Endothelial cell of umbilical vein (primary cell): ENCODE data around the gene CDC42SE1. TPM values are rescaled to one million over a fixed set of nuclear protein-coding genes. Genes with fewer than 3 reads are reported as not detected.

ENCODE experiments used
- BruUV-seq: library from RNA; stranded (reverse); fragments of 400-500 nt; replicated peaks from 2 replicates; lab custom pipeline; 2021; lab: Mats Ljungman, UMichigan
- CTCF ChIA-PET: fragments of 300-600, 350-600 bp; sonication (Branson Sonifier 250); formaldehyde crosslinking; loops from one replicate; lab custom pipeline; 2021; ENCODE audit warnings: antibody characterized with exemption, inconsistent platforms; lab: Charles Lee
- POLR2A ChIA-PET: fragments of 300-600, 350-600 bp; sonication (Branson Sonifier 250); formaldehyde crosslinking; loops from one replicate; lab custom pipeline; 2021; ENCODE audit warnings: antibody characterized with exemption, inconsistent platforms; lab: Charles Lee
- DNase-seq: peaks from one replicate; pipeline ENCODE4 v3.0.0-alpha.2; 2011; ENCODE audit warnings: low read depth, low spot score
- FAIRE-seq: peaks from 2 replicates; lab custom pipeline; 2011; peaks lifted over from hg19 to GRCh38; lab: Jason Lieb, UNC
- H2AFZ ChIP-seq: 2 replicates; pipeline ENCODE4 v1.6.0; 2012; ENCODE audit warnings: low read depth, low read length, control low read depth, inconsistent platforms
- H3K27ac ChIP-seq: 2 replicates; pipeline ENCODE4 v1.5.1; 2011; ENCODE audit warnings: low read depth, mild to moderate bottlenecking, control low read depth, low read length, moderate library complexity; ENCODE audit not compliant: insufficient read depth
- H3K27me3 ChIP-seq, 2 experiments: 2 replicates each; pipeline versions ENCODE4 v1.6.0 to v1.6.1; 2011; ENCODE audit warnings: low read length in 2 of 2, mixed read lengths in 1 of 2; ENCODE audit not compliant: control insufficient read depth in 2 of 2, insufficient read depth in 2 of 2
- H3K36me3 ChIP-seq, 2 experiments: 2 replicates in 1 of 2; 3 replicates in 1 of 2; pipeline ENCODE4 v1.5.1; 2011; ENCODE audit warnings: low read length in 2 of 2, mild to moderate bottlenecking in 1 of 2, moderate library complexity in 1 of 2; ENCODE audit not compliant: control insufficient read depth in 2 of 2, insufficient read depth in 2 of 2; ENCODE audit errors: extremely low read depth in 1 of 2
- H3K4me1 ChIP-seq: 3 replicates; pipeline ENCODE4 v1.5.1; 2011; ENCODE audit warnings: mild to moderate bottlenecking, low read length; ENCODE audit not compliant: control insufficient read depth, insufficient read depth; ENCODE audit errors: extremely low read depth
- H3K4me2 ChIP-seq: 2 replicates; pipeline ENCODE4 v1.6.1; 2011; ENCODE audit warnings: low read length, control low read depth, mixed read lengths; ENCODE audit not compliant: insufficient read depth
- H3K4me3 ChIP-seq, 3 experiments: fragments of 200-600 bp in 1 of 3; sonication (generic), shearing (Covaris generic) in 1 of 3; replicated peaks in 1 of 3; 2 replicates each; pipeline ENCODE4 v1.5.1; 2011 to 2016; ENCODE audit warnings: control low read depth in 3 of 3, low read length in 3 of 3, mild to moderate bottlenecking in 2 of 3, inconsistent platforms in 1 of 3, low read depth in 1 of 3, moderate library complexity in 1 of 3; ENCODE audit not compliant: insufficient read depth in 1 of 3
- H3K79me2 ChIP-seq: 2 replicates; pipeline ENCODE4 v1.6.0; 2012; ENCODE audit warnings: low read length, inconsistent platforms; ENCODE audit not compliant: control insufficient read depth, insufficient read depth
- H3K9ac ChIP-seq: replicated peaks from 2 replicates; pipeline ENCODE3; 2011; ENCODE audit warnings: low read length, control low read depth; ENCODE audit not compliant: insufficient read depth; ENCODE audit errors: extremely low read depth
- H3K9me1 ChIP-seq: replicated peaks from 3 replicates; pipeline ENCODE4 v1.6.0; 2011; ENCODE audit warnings: mild to moderate bottlenecking, low read length; ENCODE audit not compliant: control insufficient read depth, insufficient read depth; ENCODE audit errors: extremely low read depth
- H3K9me3 ChIP-seq: replicated peaks from 2 replicates; pipeline ENCODE4 v1.5.1; 2012; ENCODE audit warnings: low read length, inconsistent platforms; ENCODE audit not compliant: control insufficient read depth, insufficient read depth
- H4K20me1 ChIP-seq: replicated peaks from 2 replicates; pipeline ENCODE3; 2011; ENCODE audit warnings: mild to moderate bottlenecking, low read length; ENCODE audit not compliant: control insufficient read depth, insufficient read depth; ENCODE audit errors: extremely low read depth
- FOS ChIP-seq: IDR thresholded peaks from 2 replicates; pipeline ENCODE4 v1.6.1; 2011; ENCODE audit warnings: mild to moderate bottlenecking, low read length, moderate library complexity, borderline replicate concordance; ENCODE audit not compliant: insufficient read depth
- GATA2 ChIP-seq: IDR thresholded peaks from 2 replicates; pipeline ENCODE4 v1.7.0; 2011; ENCODE audit warnings: low read depth, mild to moderate bottlenecking, moderate library complexity, mixed read lengths, low read length; ENCODE audit not compliant: insufficient read length, insufficient read depth
- JUN ChIP-seq: IDR thresholded peaks from 2 replicates; pipeline ENCODE4 v1.6.1; 2011; ENCODE audit warnings: borderline replicate concordance, low read depth; ENCODE audit not compliant: insufficient read length, insufficient read depth
- POLR2A ChIP-seq: IDR thresholded peaks from 2 replicates; pipeline ENCODE4 v1.6.1; 2012; ENCODE audit warnings: low read depth, mild to moderate bottlenecking, control low read depth, low read length
- POLR2AphosphoS5 ChIP-seq: IDR thresholded peaks from 2 replicates; pipeline ENCODE4 v1.6.1; 2012; ENCODE audit warnings: low read depth, mild to moderate bottlenecking, control low read depth, low read length, moderate library complexity; ENCODE audit not compliant: insufficient read depth
- dilution Hi-C: fragments of 300-500 bp; cut with MboI; formaldehyde crosslinking; loops from one replicate; pipeline ENCODE4 v1.15.0; 2019; ENCODE audit warnings: low sequenced_read_pairs; ENCODE audit not compliant: extremely low pct_ligation_motif_present
- intact Hi-C: fragments of 100-400 bp; cut with micrococcal nuclease; formaldehyde crosslinking; loops from one replicate; pipeline ENCODE4 v1.10.0; 2022
- polyA plus RNA-seq, 4 experiments: library from polyadenylated mRNA; depleted of rRNA in 3 of 4; stranded (reverse) in 3 of 4; unstranded in 1 of 4; fragments of >200 nt; gene quantifications; 2 replicates each; pipeline versions ENCODE4 v1.2.1 to v1.2.3, GENCODE V29; 2011 to 2012; ENCODE audit warnings: missing spikeins in 1 of 4
- total RNA-seq: library from RNA; stranded (reverse); gene quantifications from 2 replicates; pipeline ENCODE4 v1.2.3, GENCODE V29; 2021
- TF ChIP-seq, protein P1 (sequence below): IDR thresholded peaks from 2 replicates; pipeline ENCODE4 v1.6.1; 2011; ENCODE audit not compliant: insufficient read depth, insufficient read length
- TF ChIP-seq, protein P2 (sequence below), 2 donors: IDR thresholded peaks; 1 replicate in 1 of 2; 2 replicates in 1 of 2; pipeline ENCODE4 v1.5.1; 2011; ENCODE audit warnings: low read length in 2 of 2, mild to moderate bottlenecking in 2 of 2, moderate library complexity in 2 of 2, control low read depth in 1 of 2, inconsistent platforms in 1 of 2, low read depth in 1 of 2; ENCODE audit not compliant: insufficient read depth in 1 of 2; ENCODE audit errors: extremely low read depth in 1 of 2

CDC42SE1 gene
- total and polyA plus RNA-seq, 2 donors (not counting 3 experiments of a cell fraction or from before 2014, with no cell fraction given): 59.6 to 85.9 TPM

DNA sequence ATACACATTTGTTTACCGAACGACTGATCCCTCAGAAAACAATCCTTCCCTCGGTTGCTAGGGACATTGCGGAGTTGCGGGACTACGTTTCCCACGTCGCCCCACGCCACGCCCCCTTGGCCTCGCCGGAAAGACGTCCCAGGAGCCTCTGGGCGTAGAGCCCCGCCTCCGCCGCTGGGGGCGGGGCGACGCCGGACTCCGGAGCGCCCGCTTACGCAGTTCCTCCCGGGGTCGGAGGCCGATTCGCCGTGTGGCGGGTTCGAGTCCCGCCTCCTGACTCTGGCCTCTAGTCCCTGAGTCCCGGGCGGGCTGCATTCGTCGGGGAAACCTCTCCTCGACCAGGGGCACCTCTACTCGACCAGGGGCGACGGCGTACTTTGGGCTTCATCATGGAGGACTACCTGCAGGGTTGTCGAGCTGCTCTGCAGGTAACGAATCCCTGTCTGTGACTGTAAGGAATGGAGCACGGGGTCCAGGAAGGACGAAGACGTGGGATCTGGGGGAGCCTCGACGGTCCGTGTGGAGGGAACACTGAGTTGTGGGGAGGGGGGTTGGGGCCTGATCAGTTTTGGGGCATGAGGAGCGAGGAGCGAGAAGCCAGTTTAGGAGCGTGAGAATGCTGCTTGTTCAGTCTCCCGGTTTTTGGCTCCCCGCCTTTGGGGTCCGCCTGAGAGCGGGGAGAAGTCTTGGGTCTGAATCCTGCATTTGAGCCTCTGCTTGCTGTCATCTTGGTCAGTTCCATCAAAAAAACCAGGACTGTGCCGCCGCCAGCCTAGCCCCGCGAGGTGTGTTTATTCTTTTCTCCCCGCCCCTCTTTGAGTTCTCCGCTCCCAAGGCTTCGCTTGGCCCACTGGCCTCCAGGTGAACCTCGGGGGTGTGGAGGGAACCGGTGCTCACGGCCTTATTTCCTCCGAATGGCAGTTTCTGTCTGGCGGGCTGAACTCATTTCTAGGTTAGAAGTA lies 50.9 kb downstream of the CDC42SE1 start, which contains the start of gene PRUNE1:
PRUNE1 (plus strand) TSS at position 206 of the 962 bp plus-strand sequence; CDS start at position 390, 184 bp downstream.
- intact Hi-C loops: loop anchor here (1.0 to 2.0 kb wide), 5 partner anchors 40 to 158 kb away; partner anchors contain the start of genes CDC42SE1, SCNM1 and SETDB1
- FAIRE-seq (peak; percentile 87), DNase-seq (peak; percentile 98)
- BruUV-seq: TSS peak; percentile 37
- CTCF ChIA-PET: interaction anchor here (0.7 to 1.5 kb wide), 3 partner anchors 12 to 91 kb away, joined by 3 to 4 read pairs (median 3); no protein-coding TSS in a partner anchor
- peak within 1 kb of the TSS; percentile 88 for H3K27ac ChIP-seq
- H3K4me1 ChIP-seq: peaks cover 28% of the 10 kb centered on the region
- H3K79me2 ChIP-seq: no peaks in the 10 kb centered on the region
- H3K9ac ChIP-seq: peak within 1 kb of the TSS; percentile 58
- H3K27me3 ChIP-seq: no peaks in the 10 kb centered on the region
- H3K9me1 ChIP-seq: no peaks in the 10 kb centered on the region
- H3K4me3 ChIP-seq: peak within 1 kb of the TSS; percentile 7 to 82 (median 52)
- POLR2A ChIA-PET: no interaction called here
- peak within 1 kb of the TSS; percentile 68 for H2AFZ ChIP-seq
- H3K36me3 ChIP-seq: no peaks in the 10 kb centered on the region
- H3K9me3 ChIP-seq: no peaks in the 10 kb centered on the region
- no peaks in the 10 kb centered on the region for H4K20me1 ChIP-seq
- dilution Hi-C loops: no loop called here
- H3K4me2 ChIP-seq: peak within 1 kb of the TSS; percentile 54
- TF ChIP-seq POLR2AphosphoS5 (peak; percentile 36), FOS (no peak)
- TF ChIP-seq, protein P1, sequence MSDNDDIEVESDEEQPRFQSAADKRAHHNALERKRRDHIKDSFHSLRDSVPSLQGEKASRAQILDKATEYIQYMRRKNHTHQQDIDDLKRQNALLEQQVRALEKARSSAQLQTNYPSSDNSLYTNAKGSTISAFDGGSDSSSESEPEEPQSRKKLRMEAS: peak; percentile 7

DNA sequence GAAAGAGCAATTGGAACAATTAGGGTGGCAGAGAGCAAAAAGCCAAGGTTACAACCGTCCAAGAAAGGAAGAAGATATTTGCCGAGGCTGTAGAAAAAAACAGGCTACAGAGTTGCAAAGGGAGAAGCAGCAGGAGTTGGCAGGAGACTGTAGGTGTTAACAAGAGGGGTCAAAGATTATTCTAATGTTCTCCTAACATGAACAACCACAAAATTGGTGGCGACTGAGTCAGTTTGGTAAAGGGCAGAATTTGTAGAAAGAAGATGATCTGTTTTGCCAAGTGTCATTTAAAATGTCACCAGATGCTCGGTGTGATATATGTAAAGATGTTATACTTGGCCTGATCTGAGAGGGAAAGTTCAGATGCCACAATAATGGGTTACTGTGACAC lies 51.6 kb downstream of the CDC42SE1 start:
- peak overlapping the region; percentile 54 for H3K4me2 ChIP-seq
- DNase-seq (no peak), FAIRE-seq (no peak)
- no peaks in the 10 kb centered on the region for H3K9me1 ChIP-seq
- TF ChIP-seq POLR2A (no peak), JUN (peak; percentile 81), FOS (no peak), GATA2 (no peak)
- TF ChIP-seq, protein P2, sequence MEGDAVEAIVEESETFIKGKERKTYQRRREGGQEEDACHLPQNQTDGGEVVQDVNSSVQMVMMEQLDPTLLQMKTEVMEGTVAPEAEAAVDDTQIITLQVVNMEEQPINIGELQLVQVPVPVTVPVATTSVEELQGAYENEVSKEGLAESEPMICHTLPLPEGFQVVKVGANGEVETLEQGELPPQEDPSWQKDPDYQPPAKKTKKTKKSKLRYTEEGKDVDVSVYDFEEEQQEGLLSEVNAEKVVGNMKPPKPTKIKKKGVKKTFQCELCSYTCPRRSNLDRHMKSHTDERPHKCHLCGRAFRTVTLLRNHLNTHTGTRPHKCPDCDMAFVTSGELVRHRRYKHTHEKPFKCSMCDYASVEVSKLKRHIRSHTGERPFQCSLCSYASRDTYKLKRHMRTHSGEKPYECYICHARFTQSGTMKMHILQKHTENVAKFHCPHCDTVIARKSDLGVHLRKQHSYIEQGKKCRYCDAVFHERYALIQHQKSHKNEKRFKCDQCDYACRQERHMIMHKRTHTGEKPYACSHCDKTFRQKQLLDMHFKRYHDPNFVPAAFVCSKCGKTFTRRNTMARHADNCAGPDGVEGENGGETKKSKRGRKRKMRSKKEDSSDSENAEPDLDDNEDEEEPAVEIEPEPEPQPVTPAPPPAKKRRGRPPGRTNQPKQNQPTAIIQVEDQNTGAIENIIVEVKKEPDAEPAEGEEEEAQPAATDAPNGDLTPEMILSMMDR (IDR thresholded peaks at IDR 0.05; ENCODE audit: extremely low read depth in 1 of 2, insufficient read depth in 1 of 2, low read depth in 1 of 2, low read length in 2 of 2): no peak
- intact Hi-C loops (loop anchor here (1.0 to 2.0 kb wide), 5 partner anchors 40 to 158 kb away; partner anchors contain the start of genes CDC42SE1, SCNM1 and SETDB1), dilution Hi-C loops (no loop called here)
- ChIA-PET CTCF (interaction anchor here (1.5 to 3.7 kb wide), 2 partner anchors 11 to 12 kb away, joined by 4 to 127 read pairs; no protein-coding TSS in a partner anchor), POLR2A (no interaction called here)
- H2AFZ ChIP-seq: peak overlapping the region; percentile 29
- H4K20me1 ChIP-seq: no peaks in the 10 kb centered on the region
- peak overlapping the region; percentile 58 for H3K9ac ChIP-seq
- no peaks in the 10 kb centered on the region for H3K79me2 ChIP-seq
- no TSS peak for BruUV-seq
- H3K4me1 ChIP-seq: peaks cover 28% of the 10 kb centered on the region
- no peaks in the 10 kb centered on the region for H3K36me3 ChIP-seq
- H3K27me3 ChIP-seq: no peaks in the 10 kb centered on the region
- peak overlapping the region in 1 of 3 experiments; percentile 28 for H3K4me3 ChIP-seq
- peak overlapping the region; percentile 88 for H3K27ac ChIP-seq
- no peaks in the 10 kb centered on the region for H3K9me3 ChIP-seq
